ENCODE measurements around the gene PCDHB4.
"Not testable (repeated sequence)": the region's sequence is repeated elsewhere in the genome, so short reads cannot be mapped to it uniquely, and the experiment has no call there.

- TF ChIP-seq POLR2AphosphoS5 (IDR thresholded peaks at IDR 0.05; ENCODE audit: low read depth, low read length); POLR2A (IDR thresholded peaks at IDR 0.05; ENCODE audit: low read depth, low read length); TAF1 (IDR thresholded peaks at IDR 0.05; ENCODE audit: low read depth, low read length); SPI1 (IDR thresholded peaks at IDR 0.05; ENCODE audit: low read depth, low read length); POU2F2 (IDR thresholded peaks at IDR 0.05; ENCODE audit: low read depth, low read length); PAX5 (IDR thresholded peaks at IDR 0.05; ENCODE audit: insufficient read depth, low read length, severe bottlenecking): not testable (repeated sequence)
These were observed 19.1 kb upstream of the PCDHB4 start for GRCh38 chr5:141102471-141102870.
